GOT3 (cell line): ENCODE measurements around the gene FBXO48.
"Not testable (repeated sequence)": the region's sequence is repeated elsewhere in the genome, so short reads cannot be mapped to it uniquely, and the experiment has no call there.

Source experiments
- DNase-seq: peaks from one replicate; lab custom pipeline; 2025; ENCODE audit warnings: mixed read lengths; lab: John Stamatoyannopoulos, UW

FBXO48 gene

GRCh38 chr2:68471385-68471784 lies 4.3 kb upstream of the FBXO48 start:
- no peak for DNase-seq

- DNase-seq = no peak
Observed at GRCh38 chr2:68469935-68470334, 2.8 kb upstream of the FBXO48 start.

GRCh38 chr2:68468801-68469200 lies 1.7 kb upstream of the FBXO48 start:
- no peak for DNase-seq

GRCh38 chr2:68466778-68467076 lies 367 bp downstream of the FBXO48 start:
- DNase-seq = no peak

- DNase-seq = no peak
Observed at GRCh38 chr2:68466361-68466777, 725 bp downstream of the FBXO48 start.

- DNase-seq = no peak
Observed at GRCh38 chr2:68465081-68465916, 1.8 kb downstream of the FBXO48 start.

- DNase-seq = no peak
Observed at GRCh38 chr2:68464651-68465050, 2.4 kb downstream of the FBXO48 start.

- DNase-seq = no peak
Observed at GRCh38 chr2:68463287-68463877, 3.7 kb downstream of the FBXO48 start.

GRCh38 chr2:68458981-68459380 lies 8.1 kb downstream of the FBXO48 start:
- DNase-seq = no peak

GRCh38 chr2:68456198-68456597 lies 10.9 kb downstream of the FBXO48 start:
- DNase-seq = no peak

- no peak for DNase-seq
Observed at GRCh38 chr2:68454719-68455118, 12.4 kb downstream of the FBXO48 start.

GRCh38 chr2:68453761-68454360 lies 13.2 kb downstream of the FBXO48 start:
- DNase-seq = no peak

GRCh38 chr2:68452158-68452900 lies 14.8 kb downstream of the FBXO48 start:
- no peak for DNase-seq

- no peak for DNase-seq
Observed at GRCh38 chr2:68448671-68449653, 18.1 kb downstream of the FBXO48 start.

- no peak for DNase-seq
Observed at GRCh38 chr2:68447118-68447517, 20.0 kb downstream of the FBXO48 start.

- DNase-seq = not testable (repeated sequence)
Observed at GRCh38 chr2:68446425-68446824, 20.7 kb downstream of the FBXO48 start.

GRCh38 chr2:68441994-68442322 lies 25.1 kb downstream of the FBXO48 start:
- no peak for DNase-seq

- no peak for DNase-seq
Observed at GRCh38 chr2:68441179-68441993, 25.7 kb downstream of the FBXO48 start.

GRCh38 chr2:68438455-68439303 lies 28.4 kb downstream of the FBXO48 start:
- DNase-seq = no peak

GRCh38 chr2:68436270-68436669 lies 30.8 kb downstream of the FBXO48 start:
- no peak for DNase-seq
